NCI-H345 treated with DMSO at 0.1 percent for 48 hours (cell line): ENCODE measurements around the gene UBE2G1.
A peak's percentile ranks its signal among the peaks of the same experiment; 100 is the strongest.
"Not testable (repeated sequence)": the region's sequence is repeated elsewhere in the genome, so short reads cannot be mapped to it uniquely, and the experiment has no call there.

Source experiments
- DNase-seq: peaks from one replicate; lab custom pipeline; 2025; ENCODE audit not compliant: unreplicated experiment; lab: John Stamatoyannopoulos, UW

UBE2G1 gene

DNA sequence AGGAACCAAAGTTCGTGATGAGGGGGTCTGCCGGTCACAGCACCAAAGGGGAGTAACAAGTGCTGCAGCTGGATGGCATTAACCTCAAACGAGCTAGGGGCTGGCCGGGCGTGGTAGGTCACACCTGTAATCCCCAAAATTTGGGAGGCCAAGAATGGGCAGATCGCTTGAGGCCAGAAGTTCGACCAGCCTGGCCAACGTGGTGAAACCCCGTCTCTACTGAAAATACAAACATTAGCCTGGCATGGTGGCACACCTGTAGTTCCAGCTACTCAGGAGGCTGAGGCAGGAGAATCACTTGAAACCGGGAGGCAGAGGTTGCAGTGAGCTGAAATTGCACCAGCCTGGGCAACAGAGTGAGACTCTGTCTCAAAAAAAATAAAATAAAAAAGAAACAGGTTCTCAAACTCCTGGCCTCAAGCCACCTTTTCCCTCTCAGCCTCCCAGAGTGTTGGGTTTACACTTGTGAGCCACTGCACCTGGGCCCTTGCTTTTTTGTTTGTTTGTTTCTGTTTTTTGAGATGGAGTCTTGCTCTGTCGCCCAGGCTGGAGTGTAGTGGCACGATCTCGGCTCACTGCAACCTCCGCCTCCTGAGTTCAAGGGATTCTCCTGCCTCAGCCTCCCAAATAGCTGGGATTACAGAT is 9.4 kb upstream of the UBE2G1 start:
- not testable (repeated sequence) for DNase-seq

DNA sequence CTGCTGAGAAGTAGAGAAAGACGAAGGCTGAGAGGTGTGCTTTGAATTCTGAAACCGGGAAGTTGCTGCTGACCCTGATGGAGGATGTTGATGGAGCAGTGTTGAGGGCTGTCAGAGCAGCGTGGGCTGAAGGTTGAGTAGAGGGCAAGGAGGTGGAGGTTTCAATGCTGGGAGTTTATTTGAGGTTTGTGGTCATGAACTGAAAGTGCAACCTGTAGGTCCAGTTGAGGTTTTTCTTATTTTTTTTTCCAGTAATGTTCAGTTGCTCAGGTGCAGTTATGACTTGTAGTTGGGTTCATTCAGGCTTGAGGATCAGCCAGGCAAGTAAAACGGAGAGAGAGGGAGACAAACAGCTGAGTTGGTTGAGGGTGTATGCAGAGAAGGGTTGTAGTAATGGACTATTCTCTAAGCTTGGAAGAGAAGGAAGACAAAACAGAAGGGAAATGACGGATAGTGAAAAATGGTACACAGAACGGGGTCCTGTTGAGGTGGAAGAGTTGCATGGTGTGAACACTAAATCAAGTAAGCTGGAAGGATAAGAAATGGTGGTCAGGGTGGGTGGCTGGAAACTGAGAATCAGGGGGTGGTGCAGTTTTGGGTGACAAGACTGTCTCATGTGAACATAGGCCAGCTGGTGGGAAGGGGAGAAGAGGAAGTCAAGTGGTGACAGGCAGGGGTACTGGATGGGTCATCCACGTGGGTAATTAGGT is 8.7 kb upstream of the UBE2G1 start:
- no peak for DNase-seq

DNA sequence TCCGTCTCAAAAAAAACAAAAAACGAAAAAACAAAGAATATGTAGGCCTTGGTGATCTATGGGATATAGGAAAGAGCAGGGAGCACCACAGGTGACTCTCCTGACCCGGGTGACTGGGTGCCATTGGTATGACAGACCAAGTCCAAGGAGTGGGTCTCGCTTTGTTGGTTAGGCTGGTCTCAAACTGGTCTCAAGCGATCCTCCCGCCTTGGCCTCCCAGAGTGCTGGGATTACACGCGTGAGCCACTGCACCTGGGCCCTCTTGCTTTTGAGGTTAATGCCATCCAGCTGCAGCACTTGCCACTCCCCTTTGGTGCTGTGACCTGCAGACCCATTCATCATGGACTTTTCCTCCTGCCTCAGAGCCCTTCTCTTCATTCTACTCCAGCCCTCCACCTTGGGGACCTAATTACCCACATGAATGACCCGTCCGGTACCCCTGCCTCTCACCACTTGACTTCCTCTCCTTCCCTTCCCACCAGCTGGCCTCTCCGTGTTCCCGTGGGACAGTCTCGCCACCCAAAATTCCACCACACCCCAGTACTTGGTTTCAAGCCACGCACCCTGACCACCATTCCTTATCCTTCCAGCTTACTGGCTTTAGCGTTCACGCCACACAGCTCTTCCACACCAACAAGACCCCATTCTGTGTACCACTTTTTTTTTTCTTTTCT is 3.2 kb upstream of the UBE2G1 start:
- no peak for DNase-seq

DNA sequence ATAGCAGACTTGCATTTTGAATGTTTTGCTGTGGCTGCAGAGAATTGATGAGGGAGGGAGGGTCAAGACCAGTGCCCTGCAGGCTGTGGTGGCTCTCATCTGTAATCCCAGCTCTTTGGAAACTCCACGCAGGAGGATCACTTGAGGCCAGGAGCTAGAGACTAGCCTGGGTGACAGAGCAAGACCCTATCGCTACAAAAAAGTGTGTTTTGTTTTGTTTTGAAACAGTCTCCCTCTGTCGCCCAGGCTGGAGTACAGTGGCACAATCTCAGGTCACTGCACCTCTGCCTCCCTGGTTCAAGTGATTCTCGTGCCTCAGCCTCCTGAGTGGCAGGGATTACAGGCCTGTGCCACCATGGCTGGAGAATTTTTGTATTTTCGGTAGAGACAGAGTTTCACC is 1.9 kb upstream of the UBE2G1 start:
- no peak for DNase-seq

DNA sequence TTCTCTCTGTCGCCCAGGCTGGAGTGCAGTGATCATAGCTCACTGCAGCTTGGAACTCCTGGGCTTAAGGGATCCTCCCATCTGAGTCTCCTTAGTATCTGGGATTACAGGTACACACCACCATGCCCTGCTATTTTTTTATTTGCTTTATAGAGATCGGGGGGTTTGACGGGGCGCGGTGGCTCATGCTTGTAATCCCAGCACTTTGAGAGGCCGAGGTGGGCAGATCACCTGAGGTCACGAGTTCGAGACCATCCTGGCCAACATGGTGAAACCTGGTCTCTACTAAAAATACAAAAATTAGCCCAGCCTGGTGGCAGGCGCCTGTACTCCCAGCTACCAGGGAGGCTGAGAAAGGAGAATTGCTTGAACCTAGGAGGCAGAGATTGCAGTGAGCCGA is 702 bp upstream of the UBE2G1 start:
- not testable (repeated sequence) for DNase-seq

DNA sequence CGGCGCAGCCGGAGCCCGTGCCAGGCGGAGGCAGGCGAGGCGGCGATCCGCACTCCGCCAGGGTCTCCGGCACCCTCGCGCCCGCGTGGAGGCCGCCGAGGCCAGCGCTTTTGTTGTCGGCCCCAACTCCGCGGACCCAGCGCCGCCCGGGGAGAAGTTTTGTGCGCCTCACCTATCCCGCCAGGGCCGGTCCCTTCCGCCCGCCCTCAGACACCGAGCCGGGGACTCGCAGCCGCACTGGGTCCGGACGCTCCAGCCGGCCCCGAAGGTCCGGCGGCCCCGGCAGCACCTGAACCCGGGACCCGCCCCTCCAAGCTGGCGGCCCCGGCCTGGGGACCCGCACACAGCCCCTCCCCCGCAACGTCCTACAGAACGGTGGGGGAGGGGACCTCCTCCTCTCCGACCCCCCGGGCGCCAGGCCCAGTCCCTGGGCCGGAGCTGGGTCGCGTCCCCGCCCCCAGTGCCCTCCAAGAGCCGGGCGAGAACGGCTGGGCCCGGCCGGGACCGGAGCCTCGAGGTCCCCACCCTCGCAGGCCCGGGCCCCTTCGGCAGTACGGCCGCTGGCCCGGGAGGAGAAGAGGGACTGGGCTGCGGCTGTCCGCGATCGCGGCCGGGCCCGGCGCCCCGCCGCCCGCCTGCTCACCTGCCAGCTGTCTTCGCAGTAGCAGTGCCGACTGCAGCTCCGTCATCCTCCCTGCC is 698 bp downstream of the UBE2G1 start:
- DNase-seq, result no peak

DNA sequence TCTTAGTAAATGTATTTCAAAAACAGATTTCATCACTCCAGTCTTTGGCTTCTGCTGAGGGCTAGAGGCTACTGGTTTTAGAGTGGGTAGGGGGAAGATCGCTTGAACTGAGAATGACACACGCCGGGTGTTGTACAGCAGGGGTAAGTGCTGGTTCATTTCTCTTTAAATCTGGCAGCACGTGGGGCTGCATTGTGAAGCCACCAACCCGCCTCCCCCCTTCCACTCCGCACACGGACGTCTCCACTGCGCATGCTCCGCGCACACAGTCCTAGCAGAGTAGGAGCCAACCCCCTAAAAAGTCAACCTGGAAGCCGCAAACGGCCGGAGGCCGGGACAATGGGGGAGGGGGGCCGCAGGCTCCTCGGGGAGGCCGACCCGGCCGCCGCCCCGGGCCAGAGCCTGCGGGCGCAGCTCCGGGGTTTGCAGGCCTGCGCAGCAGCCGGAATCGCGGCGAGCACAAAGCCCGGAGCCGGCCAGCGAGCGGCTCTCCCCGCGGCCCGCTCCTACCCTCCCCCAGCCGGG is 1.3 kb downstream of the UBE2G1 start:
- DNase-seq, result peak; percentile 63

DNA sequence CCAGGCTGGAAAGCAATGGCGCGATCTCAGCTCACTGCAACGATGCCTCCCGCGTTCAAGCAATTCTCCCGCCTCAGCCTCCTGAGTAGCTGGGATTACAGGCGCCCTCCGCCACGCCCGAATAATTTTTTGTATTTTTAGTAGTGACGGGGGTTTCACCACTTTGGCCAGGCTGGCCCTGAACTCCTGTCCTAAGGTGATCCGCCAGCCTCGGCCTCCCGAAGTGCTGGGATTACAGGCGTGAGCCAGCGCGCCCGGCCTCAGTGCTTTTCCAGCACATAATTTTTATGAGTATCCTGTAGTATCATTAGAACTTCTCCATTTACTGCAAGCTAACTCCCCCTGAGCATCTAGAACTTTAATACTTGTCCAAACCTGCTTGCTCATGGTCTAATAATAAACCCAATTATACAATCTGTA is 1.8 kb downstream of the UBE2G1 start:
- DNase-seq, result no peak

DNA sequence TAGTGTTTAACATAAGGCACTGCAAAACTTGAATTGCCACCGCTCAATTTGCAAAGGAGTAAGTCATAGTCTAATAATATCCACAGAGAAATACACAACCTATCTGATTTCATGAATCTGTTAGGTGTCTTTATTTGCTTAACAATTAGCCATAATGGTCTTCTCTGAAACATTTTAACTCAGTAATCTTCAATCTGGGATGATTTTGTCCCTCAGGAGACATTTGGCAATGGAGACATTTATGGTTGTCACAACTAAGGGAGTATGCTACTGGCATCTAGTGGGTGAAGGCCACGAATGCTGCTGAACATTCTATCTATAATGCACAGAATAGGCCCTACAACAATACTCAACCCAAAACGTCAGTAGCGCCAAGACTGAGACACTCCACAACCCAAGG is 4.3 kb downstream of the UBE2G1 start:
- DNase-seq, result no peak

DNA sequence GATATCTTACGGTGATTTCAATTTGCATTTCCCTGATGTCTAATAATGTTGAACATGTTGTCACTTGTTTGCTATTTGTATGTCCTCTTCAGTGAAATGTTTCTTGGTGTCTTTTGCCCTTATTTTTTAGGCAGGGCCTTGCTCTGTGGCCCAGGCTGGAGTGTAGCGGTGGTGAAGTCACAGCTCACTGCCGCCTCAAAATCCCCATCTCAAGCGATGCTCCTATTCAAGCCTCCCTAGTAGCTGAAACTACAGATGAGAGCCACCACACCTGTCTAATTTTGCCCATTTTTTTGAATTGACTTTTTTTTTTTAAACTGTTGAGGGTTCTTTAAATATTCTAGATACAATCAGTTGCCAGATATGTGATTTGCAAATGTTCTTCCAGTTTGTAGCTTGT is 8.3 kb downstream of the UBE2G1 start:
- DNase-seq, result no peak

DNA sequence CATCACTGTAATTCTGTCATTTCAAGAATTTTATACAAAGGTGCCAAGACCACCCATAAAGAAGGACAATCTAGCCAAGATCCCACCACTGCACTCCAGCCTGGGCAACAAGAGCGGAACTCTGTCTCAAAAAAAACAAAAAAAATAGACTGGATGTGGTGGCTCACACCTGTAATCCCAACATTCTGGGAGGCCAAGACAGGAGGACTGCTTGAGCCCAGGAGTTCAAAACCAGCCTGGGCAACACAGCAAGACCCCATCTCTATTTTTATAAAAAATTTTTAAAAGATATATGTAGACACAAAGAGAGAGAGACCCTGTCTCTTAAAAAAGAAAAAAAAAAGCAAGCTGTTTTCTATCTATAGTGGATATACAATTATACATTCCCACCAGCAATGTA is 8.8 kb downstream of the UBE2G1 start:
- no peak for DNase-seq

DNA sequence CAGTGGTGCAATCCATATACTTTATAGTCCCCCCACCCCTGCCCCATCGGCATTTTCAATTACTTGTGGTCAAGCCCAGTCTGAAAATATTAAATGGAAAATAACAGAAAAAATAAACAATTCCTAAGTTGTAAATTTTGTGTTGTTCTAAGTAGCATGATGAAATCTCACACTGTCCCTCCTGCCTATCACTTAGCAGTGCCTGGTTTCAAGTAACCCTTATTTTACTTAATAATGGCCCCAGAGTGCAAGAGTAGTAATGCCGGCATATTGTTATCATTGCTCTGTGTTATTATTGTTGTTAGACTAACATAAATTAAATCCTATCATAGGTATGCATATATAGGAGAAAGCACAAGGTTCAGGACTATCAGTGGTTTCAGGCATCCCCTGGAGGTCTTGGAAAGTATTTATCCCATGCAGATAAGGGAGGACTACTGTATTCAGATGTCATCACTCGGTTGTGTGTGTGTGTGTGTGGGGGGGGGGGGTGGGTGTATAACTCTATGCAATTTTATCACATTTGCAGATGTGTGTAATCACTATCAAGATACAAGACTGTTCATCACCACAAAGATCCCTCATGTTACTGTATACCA is 9.3 kb downstream of the UBE2G1 start:
- no peak for DNase-seq

DNA sequence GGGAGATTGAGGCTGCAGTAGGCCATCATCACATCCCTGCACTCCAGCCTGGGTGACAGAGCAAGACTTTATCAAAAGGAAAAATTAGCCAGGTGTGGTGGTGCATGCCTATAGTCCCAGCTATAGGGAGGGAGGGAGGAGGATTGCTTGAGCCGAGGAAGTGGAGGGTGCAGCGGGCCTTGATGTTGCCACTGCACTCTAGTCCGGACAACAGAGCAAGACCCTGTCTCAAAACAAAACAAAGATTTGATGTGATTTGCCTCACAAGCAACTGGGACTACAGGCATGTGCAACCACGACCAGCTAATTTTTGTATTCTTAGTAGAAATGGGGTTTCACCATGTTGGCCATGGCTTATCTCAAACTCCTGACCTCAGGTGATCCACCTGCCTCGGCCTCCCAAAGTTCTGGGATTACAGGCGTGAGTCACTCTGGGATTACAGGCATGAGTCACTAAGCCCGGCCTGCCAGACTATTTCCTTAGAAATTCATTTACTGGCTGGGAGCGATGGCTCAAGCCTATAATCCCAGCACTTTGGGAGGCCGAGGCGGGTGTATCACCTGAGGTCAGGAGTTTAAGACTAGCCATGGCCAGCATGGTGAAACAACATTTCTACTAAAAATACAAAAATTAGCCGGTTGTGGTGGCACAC is 11.5 kb downstream of the UBE2G1 start:
- DNase-seq, result no peak

DNA sequence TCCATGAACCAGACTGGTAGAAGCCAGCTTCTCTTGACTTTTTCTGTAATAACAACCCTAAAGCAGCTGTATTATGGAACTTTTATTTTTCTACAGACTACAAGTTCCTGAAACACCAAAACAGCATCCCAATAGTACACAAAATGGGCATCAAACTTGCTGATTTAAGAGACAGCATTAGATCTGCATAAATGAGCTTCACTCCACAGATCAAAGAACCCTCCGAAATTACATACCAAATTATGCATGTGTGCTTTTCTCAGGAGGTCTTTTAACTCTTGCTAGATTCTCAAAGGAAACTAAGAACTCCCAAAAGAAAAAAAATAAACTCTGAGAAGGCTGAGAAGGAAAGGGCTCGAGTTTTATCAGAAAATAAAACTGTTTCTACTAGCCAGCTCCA is 12.3 kb downstream of the UBE2G1 start:
- no peak for DNase-seq

DNA sequence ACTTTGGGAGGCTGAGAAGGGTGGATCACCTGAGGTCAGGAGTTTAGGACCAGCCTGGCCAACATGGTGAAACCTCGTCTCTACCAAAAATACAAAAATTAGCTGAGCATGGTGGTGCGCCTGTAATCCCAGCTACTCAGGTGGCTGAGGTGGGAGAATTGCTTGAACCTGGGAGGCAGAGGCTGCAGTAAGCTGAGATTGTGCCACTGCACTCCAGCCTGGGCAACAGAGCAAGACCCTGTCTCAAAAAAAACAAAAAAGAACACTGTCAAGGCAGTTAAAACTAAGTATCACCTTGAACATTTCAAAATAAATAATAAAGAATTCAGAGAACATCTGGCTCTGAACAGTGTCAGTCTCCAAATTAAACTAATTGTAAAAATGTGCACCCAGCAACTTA is 16.3 kb downstream of the UBE2G1 start:
- DNase-seq, result not testable (repeated sequence)

DNA sequence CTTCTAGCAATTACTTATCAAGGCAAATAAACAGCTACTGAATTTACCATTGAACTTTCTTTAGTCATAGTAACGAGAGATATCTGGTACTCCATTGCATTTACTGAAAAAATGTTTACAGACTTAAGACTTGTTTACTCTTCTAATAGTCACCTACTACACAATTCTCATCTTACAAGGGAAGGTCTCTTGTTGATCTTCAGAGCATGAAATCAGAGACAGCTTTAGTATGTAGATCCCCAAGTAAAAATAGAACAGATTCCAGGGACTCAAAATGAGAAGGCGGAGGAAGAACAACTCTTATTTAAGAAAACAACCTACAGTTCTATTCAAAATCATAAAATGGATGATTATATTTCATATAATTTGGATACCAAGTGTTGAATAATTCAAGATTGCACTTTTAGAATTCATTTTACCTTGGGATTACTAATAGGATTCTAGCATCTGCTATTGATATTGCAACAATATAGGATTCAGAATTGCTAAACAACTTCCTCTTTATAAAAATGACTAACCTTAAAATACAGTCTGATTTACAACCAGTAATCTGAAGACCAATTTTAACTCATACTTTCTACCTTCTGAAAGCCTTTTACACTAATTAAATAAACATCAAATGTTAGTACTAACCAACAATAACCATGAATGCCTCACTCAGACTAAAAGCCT is 20.8 kb downstream of the UBE2G1 start:
- no peak for DNase-seq

DNA sequence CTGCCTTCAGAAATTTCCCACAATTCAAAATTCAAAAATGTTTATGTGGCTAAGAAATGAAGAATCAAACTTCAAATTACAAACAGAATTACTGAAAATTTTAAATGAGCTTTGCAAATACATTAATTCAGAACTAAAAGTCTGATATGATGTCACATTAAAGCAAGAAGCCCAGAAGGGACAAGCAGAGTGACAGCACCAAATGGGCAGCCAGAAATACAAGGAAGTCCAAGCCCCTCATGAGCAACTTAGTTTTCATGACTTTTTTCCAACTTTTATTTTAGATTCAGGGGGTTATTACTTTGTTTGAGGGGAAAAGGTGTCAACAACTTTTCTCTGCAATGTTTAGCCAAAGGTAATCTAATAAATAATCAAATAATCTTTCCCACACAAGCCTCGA is 21.5 kb downstream of the UBE2G1 start:
- no peak for DNase-seq

DNA sequence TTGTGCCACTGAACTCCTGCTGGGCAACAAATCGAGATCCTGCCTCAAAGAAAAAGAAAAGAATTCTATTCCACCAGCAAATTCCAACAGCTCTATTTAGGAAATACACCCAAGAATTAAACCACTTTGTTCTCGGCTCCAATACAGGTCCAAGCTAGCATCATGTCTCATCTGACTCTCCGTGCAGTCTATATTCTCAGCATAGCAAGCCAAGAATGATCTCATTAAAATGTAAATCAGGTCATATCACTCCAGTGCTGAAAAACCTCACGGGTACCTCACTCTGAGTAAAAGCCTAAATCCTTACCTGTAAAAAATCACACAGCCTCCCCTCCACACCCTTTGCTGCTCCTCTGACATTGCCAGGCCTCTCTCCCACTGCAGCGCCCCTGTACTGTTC is 23.9 kb downstream of the UBE2G1 start:
- DNase-seq, result no peak

DNA sequence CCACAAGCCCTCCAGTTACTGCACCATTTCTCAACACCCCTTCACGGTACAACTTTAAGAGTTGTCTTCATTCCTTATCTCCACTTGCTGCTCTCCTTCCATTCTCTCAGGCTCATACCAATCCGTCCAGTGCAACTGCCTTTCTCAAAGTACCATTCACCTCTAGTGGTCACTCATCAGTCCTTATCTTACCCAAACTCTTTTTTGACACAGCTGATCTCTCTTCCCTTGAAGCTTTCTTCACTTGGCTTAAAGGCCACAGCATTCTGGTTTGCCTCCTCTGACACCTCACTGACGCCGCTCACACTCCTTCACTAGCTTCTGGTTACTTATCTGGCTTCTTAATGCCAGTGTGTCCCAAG is 24.9 kb downstream of the UBE2G1 start:
- DNase-seq, result no peak

DNA sequence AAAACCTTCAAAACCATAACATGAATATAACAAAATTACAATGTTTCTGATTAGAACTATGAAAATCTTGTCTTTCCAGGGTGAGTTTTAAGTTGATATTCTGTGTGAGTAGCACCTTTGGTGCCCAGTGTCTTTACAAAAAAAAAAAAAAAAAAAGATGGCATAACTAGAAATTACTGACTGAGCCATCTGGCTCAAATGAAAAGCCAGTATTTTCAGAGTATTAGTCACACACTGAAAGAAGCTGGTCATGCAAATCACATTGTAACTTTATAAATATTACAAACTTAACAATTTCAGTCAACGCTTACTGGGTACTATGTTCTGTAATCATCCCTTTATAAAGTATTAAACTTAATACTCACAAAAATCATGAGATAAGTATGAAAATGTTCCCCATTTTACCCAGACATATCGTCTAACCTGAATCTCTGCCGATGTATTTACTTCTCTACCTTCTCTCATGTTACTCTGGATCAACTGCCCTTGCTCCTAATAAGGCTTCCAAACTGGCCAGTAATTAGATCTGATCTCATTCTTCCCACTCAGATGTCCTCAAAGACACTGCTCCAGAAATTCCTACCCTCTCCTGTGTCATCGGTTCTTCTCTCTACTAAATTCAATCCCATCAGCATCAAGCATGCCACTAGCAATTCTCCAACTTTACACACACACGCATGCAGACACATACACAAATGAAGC is 25.4 kb downstream of the UBE2G1 start:
- DNase-seq, result no peak
